HuH-7 (cell line): ENCODE measurements around the gene GRIA3.
"Not testable (repeated sequence)": the region's sequence is repeated elsewhere in the genome, so short reads cannot be mapped to it uniquely, and the experiment has no call there.

Source experiments
- DNase-seq: peaks from one replicate; pipeline ENCODE4 v3.0.0; 2011; ENCODE audit warnings: low spot score

GRIA3 gene

DNA sequence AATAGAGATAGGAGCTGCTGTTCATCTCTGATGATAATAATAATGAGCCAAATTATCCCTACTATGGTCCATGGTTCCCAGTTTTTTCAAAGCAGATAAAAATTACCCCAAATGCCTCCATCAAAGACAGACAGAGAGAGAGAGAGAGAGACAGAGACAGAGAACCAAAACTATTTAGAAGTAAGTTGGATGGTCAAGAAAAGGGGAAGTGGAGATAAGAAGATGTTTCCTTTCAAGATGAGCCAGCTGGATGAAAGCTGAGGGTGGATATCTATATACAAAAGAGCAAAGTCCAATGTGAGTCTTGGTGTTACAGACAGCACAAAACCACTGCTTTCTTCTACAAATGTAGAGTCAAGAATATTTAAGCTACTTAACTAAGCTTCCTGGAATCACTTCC is 173.9 kb downstream of the GRIA3 start:
- DNase-seq, result no peak

GRCh38 chrX:123358457-123358856 is 174.4 kb downstream of the GRIA3 start:
- DNase-seq, result no peak

GRCh38 chrX:123361371-123361770 is 177.3 kb downstream of the GRIA3 start:
- DNase-seq, result no peak

- DNase-seq, result not testable (repeated sequence)
Measured at GRCh38 chrX:123386196-123386595, 202.1 kb downstream of the GRIA3 start.

- no peak for DNase-seq
Measured at GRCh38 chrX:123392921-123393320, 208.8 kb downstream of the GRIA3 start.

DNA sequence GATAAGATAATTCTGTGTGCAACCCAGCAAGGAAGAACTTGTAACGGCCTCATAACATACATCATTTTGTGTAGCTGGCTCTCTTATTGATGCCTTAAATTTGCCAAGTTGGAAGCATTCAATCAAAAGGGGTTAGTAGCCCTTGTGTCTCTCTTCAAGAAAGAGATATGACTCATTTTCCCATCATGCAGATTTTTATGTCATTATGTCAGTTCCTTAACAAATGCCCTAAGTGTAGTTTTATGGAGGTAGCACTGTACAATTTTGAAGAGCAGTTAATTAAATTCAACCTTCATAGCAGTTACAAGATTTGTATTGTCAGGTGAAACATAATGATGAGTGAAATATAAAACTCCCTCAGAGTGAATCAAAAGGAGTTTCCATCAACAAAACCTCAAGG is 215.6 kb downstream of the GRIA3 start:
- DNase-seq, result no peak

DNA sequence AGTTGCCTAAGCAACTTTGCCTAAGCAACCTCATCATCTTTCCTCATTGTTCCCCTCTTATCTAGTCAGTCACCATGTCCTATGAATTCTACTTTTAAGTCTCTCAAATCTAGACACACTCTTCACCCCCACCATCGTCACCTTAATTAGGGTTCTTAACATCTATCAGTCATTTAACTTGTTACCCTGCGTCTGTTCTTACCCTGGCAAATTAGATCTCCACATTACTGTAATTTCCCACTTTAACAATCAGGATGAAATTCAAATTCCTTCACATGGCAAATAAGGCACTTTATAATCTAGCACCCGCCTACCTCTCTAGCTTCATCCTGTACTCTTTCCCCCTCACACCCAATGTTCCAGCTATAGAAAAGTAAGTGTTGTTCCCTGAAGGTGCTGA is 221.2 kb downstream of the GRIA3 start:
- DNase-seq, result no peak

DNA sequence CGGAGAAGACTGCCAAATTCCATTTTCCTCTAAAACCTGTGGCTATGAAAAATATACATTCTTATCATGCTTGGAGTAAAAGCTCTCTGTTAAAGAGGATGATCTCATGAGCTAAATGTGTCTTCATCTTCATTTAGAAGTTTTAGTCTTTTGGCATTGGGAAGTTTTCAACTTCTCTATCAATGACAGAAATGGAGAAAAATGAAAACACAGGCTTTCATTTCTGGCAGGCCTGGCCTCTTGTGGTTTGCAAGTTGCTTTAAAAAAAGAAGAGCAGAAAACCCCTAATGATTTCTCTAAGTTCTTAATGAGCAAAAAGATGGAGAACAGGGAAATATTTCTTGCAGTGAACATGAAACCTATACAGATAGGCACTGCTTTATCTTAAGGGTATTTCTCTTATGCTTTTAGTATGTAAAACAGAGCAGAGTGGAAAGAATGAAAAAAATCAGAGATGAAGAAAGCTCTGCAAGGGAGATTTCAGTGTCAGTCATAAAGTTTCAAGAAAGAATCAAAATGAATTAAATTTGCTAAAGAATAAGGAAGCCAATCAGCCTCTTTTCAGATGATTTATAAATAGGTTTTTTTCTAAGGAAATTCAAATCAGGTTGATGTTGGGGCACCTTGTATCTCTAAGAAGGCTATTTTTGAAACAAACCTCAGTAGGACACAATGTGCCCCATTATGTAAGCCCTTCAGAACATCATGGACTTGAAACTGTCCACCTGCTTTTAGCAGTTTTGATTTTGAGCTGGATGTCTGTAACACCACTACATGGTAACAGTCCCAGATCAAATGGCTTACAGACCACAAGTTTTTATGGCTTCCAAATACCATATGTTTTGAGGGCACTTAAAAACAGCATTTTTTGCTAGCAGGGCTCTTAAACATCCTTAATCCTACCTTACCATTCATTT is 225.0 kb downstream of the GRIA3 start:
- DNase-seq, result no peak

GRCh38 chrX:123422875-123423274 is 238.8 kb downstream of the GRIA3 start:
- peak; percentile 4 for DNase-seq

DNA sequence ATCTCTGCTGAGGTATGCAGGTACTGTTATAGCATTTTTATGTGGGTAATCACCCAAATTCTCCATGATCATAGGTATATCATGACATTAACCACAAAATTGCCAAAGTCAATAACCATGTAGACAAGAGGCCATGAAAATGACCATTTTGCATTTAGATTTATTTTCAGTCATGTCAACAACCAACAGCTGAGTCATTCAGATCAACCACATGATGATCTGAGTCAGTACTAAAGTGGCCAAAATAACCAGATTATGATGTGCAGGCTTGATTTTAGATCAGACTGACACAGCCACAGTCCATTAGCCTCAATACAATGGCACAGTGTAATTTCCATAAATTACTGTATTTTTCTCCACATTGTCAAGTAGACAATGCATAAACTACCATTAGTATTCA is 240.5 kb downstream of the GRIA3 start:
- DNase-seq, result no peak

GRCh38 chrX:123425471-123425870 is 241.4 kb downstream of the GRIA3 start:
- no peak for DNase-seq

DNA sequence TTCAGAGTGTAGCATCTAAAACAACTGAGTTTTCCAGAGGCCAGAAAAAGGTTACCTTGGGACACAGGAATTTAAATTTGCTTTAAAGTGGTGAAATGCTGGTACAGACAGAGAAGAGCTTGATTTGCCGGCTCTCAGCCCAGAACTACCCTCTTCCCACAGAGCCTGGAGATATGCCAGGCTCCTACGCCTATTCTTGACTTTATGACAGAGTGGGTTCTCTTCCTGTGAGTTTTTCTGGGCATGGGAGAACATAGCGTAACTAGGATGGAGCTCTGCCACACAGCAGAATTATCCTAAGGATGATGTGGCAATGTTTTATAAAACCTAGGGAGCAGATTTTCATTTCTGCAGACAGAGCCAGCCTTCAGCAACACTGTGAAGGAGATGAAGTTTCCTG is 241.8 kb downstream of the GRIA3 start:
- DNase-seq, result no peak

GRCh38 chrX:123432361-123433150 is 248.5 kb downstream of the GRIA3 start:
- DNase-seq, result no peak

- DNase-seq, result no peak
Measured at GRCh38 chrX:123436512-123437136, 252.5 kb downstream of the GRIA3 start.

DNA sequence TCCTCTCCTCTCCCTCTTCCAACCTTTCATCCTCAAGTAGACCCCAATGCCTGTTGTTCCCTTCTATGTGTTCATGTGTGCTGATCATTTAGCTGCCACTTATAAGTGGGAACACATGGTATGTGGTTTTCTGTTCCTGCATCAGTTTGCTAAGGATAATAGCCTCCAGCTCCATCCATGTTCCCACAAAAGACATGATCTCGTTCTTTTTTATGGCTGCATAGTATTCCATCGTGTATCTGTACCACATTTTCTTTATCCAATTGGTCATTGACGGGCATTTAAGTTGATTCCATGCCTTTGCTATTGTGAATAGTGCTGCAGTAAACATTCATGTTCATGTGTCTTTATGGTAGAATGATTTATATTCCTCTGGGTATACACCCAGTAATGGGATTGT is 255.8 kb downstream of the GRIA3 start:
- not testable (repeated sequence) for DNase-seq

GRCh38 chrX:123442764-123443163 is 258.7 kb downstream of the GRIA3 start:
- no peak for DNase-seq

- no peak for DNase-seq
Measured at GRCh38 chrX:123447506-123447905, 263.4 kb downstream of the GRIA3 start.

- DNase-seq, result no peak
Measured at GRCh38 chrX:123449335-123449734, 265.3 kb downstream of the GRIA3 start.

GRCh38 chrX:123450222-123450621 is 266.1 kb downstream of the GRIA3 start:
- DNase-seq, result no peak

DNA sequence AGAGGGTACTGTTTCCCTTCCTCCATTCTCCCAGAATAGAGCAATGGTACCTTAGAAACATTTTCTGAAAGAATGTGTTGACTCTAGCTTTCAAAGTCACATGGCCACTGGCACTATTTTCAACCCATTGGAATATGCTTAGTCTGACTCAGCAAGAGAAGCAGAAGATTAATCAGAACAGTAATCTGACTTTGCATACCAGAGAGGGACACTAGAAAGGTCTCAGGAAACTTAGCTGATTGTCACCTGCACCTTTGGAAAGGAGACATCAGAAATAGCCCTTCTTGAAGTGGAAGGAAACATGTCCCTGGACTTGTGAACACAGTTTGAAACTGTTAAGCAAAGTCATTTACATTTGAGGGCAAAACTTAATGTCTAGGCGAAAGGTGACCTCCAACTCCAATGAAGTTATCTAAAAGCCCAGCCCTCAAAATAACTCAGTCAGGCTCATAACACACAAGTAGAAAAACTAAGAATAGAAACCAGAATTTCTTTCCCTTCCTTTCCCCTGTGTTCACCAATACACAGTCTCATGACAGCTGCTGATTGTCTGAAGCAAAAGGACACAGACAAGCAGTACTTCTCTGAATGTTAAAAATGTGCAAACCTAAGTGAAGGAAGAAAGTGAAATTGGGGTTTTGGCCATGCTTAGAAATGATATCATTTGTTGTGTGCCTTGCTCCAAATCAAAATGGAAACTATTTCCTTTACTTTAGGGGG is 270.8 kb downstream of the GRIA3 start:
- DNase-seq, result no peak

GRCh38 chrX:123455693-123456092 is 271.6 kb downstream of the GRIA3 start:
- DNase-seq, result no peak

GRCh38 chrX:123464709-123465108 is 280.6 kb downstream of the GRIA3 start:
- DNase-seq, result no peak
